HEK293 (cell line): ENCODE measurements around the gene GAPDHS.

Source experiments
- CTCF ChIA-PET: fragments of 350-600 bp; formaldehyde crosslinking; extraction: SDS; loops from one replicate; lab custom pipeline; 2021; ENCODE audit warnings: antibody characterized with exemption; lab: Yijun Ruan, JAX
- POLR2A ChIA-PET: fragments of 300-600 bp; formaldehyde crosslinking; extraction: SDS; loops from one replicate; lab custom pipeline; 2020; ENCODE audit warnings: antibody characterized with exemption, inconsistent platforms; lab: Yijun Ruan, JAX
- H3K27ac ChIP-seq: fragments of 200-500 bp; sonication (Bioruptor generic); 2 replicates; pipeline ENCODE4 v1.5.1; 2014; ENCODE audit warnings: low read depth, low read length, control low read depth, inconsistent platforms; ENCODE audit errors: extremely low read depth
- H3K36me3 ChIP-seq, 2 experiments: fragments of 200-500 bp in 1 of 2; sonication (Bioruptor generic) in 1 of 2; 1 replicate in 1 of 2; 2 replicates in 1 of 2; pipeline ENCODE4 v1.5.1; 2014 to 2017; ENCODE audit warnings: inconsistent platforms in 2 of 2, low read length in 2 of 2; ENCODE audit not compliant: control insufficient read depth in 2 of 2, insufficient read depth in 1 of 2
- H3K4me1 ChIP-seq: fragments of 200-500 bp; sonication (Bioruptor generic); 2 replicates; pipeline ENCODE4 v1.5.1; 2014; ENCODE audit warnings: mild to moderate bottlenecking, low read length, inconsistent platforms; ENCODE audit not compliant: control insufficient read depth, insufficient read depth
- H3K4me3 ChIP-seq: 2 replicates; pipeline ENCODE4 v1.5.1; 2011; ENCODE audit warnings: low read depth, mild to moderate bottlenecking, control low read depth, low read length, moderate library complexity
- H3K9me3 ChIP-seq: fragments of 200-500 bp; sonication (Bioruptor generic); 2 replicates; pipeline ENCODE4 v1.5.1; 2014; ENCODE audit warnings: low read depth, low read length, inconsistent platforms; ENCODE audit not compliant: control insufficient read depth, insufficient read depth
- HIC1 ChIP-seq: fragments of 450-650 bp; formaldehyde crosslinking; IDR thresholded peaks from 2 replicates; pipeline ENCODE4 v1.5.1; 2016; ENCODE audit warnings: missing biosample characterization, missing genetic modification characterization
- MZF1 ChIP-seq: fragments of 450-650 bp; formaldehyde crosslinking; IDR thresholded peaks from 2 replicates; pipeline ENCODE4 v1.5.1; 2017; ENCODE audit warnings: missing biosample characterization, missing genetic modification characterization, borderline replicate concordance
- PRDM1 ChIP-seq: fragments of 450-650 bp; formaldehyde crosslinking; IDR thresholded peaks from 2 replicates; pipeline ENCODE4; 2016; ENCODE audit warnings: missing biosample characterization, missing genetic modification characterization
- PRDM10 ChIP-seq: fragments of 450-650 bp; formaldehyde crosslinking; IDR thresholded peaks from 2 replicates; pipeline ENCODE4 v1.5.1; 2016; ENCODE audit warnings: missing biosample characterization, missing genetic modification characterization
- ZBTB17 ChIP-seq: fragments of 450-650 bp; formaldehyde crosslinking; IDR thresholded peaks from 2 replicates; pipeline ENCODE4 v1.5.1; 2016; ENCODE audit warnings: missing biosample characterization, missing genetic modification characterization
- ZNF302 ChIP-seq: fragments of 450-650 bp; formaldehyde crosslinking; IDR thresholded peaks from 2 replicates; pipeline ENCODE4 v1.5.1; 2016; ENCODE audit warnings: missing biosample characterization, missing genetic modification characterization, low read depth
- ZNF510 ChIP-seq: fragments of 450-650 bp; formaldehyde crosslinking; IDR thresholded peaks from 2 replicates; pipeline ENCODE4 v1.5.1; 2018; ENCODE audit warnings: mild to moderate bottlenecking, missing genetic modification characterization, missing biosample characterization; ENCODE audit not compliant: insufficient replicate concordance
- ZNF530 ChIP-seq: fragments of 450-650 bp; formaldehyde crosslinking; IDR thresholded peaks from 2 replicates; pipeline ENCODE4 v1.5.1; 2016; ENCODE audit warnings: low read depth, missing biosample characterization, missing genetic modification characterization
- ZNF555 ChIP-seq: fragments of 450-650 bp; formaldehyde crosslinking; conservative IDR thresholded peaks from 2 replicates; pipeline ENCODE4 v1.5.1; 2017; ENCODE audit warnings: missing biosample characterization, mild to moderate bottlenecking, missing genetic modification characterization, inconsistent platforms
- ZNF792 ChIP-seq: fragments of 450-650 bp; formaldehyde crosslinking; IDR thresholded peaks from 2 replicates; pipeline ENCODE4 v1.5.1; 2016; ENCODE audit warnings: missing biosample characterization, missing genetic modification characterization
- ZSCAN30 ChIP-seq: fragments of 450-650 bp; IDR thresholded peaks from 2 replicates; pipeline ENCODE4 v1.5.1; 2018; ENCODE audit warnings: missing biosample characterization, mild to moderate bottlenecking, missing genetic modification characterization, moderate library complexity
- TF ChIP-seq, protein P1 (sequence below): fragments of 450-650 bp; formaldehyde crosslinking; IDR thresholded peaks from 2 replicates; pipeline ENCODE4 v1.5.1; 2016; ENCODE audit warnings: missing biosample characterization, missing genetic modification characterization
- TF ChIP-seq, protein P2 (sequence below): fragments of 450-650 bp; formaldehyde crosslinking; IDR thresholded peaks from 2 replicates; pipeline ENCODE4 v1.5.1; 2016; ENCODE audit warnings: missing biosample characterization, missing genetic modification characterization

GAPDHS gene

DNA sequence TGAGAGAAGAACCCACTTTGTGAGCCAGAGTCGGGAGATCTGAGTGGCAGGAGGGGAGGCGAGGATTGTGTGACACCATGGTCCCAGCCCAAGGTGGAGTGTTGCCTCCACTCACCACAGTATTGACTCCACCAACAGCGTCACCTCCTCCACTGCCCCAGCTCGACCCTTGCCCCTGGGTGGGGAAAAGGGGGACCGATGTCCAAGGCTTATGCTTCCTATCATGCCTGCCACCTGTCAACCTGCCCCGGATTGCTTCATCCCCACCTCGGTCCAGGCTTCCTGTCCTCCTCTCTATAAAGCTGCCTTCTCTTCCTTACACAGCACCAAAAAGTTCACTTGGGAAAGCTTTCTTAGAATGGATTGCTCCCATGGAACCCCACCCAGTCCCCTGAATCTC, 27.2 kb upstream of the GAPDHS start (continued):
- TF ChIP-seq ZNF510 (tag by site-specific recombination) (no peak), ZNF530 (tag by site-specific recombination) (no peak), ZNF792 (tag by site-specific recombination) (no peak)
- TF ChIP-seq, protein P1, sequence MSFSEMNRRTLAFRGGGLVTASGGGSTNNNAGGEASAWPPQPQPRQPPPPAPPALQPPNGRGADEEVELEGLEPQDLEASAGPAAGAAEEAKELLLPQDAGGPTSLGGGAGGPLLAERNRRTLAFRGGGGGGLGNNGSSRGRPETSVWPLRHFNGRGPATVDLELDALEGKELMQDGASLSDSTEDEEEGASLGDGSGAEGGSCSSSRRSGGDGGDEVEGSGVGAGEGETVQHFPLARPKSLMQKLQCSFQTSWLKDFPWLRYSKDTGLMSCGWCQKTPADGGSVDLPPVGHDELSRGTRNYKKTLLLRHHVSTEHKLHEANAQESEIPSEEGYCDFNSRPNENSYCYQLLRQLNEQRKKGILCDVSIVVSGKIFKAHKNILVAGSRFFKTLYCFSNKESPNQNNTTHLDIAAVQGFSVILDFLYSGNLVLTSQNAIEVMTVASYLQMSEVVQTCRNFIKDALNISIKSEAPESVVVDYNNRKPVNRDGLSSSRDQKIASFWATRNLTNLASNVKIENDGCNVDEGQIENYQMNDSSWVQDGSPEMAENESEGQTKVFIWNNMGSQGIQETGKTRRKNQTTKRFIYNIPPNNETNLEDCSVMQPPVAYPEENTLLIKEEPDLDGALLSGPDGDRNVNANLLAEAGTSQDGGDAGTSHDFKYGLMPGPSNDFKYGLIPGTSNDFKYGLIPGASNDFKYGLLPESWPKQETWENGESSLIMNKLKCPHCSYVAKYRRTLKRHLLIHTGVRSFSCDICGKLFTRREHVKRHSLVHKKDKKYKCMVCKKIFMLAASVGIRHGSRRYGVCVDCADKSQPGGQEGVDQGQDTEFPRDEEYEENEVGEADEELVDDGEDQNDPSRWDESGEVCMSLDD (tag by site-specific recombination) = no peak

DNA sequence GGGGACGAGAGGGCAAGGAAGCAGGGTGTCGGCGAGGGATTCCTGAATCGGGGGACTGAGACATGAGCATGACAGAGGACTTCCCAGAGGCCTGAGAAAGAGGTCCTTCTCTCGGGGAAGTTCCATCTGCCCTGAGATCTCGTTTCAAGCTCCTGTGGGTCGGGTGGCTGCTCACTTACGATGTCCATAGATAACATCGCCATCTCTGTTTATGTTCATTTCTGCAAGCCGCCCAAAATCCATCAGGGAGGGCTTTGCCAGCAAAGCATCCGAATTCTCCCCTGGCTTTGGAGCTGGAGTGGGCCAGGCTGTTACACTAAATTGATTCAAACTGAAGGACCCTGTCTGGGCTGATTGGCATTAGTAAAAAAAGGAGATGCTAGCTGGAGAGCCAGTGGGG, 25.7 kb upstream of the GAPDHS start:
- Histone ChIP-seq H3K9me3 (no peaks in the 10 kb centered on the region; the same call in 1 of the 2 replicates), H3K4me3 (no peak overlapping the region), H3K27ac (no peak overlapping the region), H3K4me1 (peaks cover 15% of the 10 kb centered on the region), H3K36me3 (peaks cover 7 to 41% of the 10 kb centered on the region in 2 experiments)
- CTCF ChIA-PET = interaction anchor here (0.7 to 9.8 kb wide), 7 partner anchors 10 to 155 kb away, joined by 3 to 176 read pairs (median 10); partner anchors contain the start of gene KRTDAP
- TF ChIP-seq PRDM10 (tag by site-specific recombination) (peak; percentile 61), HIC1 (tag by site-specific recombination) (no peak)
- POLR2A ChIA-PET = interaction anchor here (2.1 kb wide), 1 partner anchor 12 kb away, joined by 7 read pairs; no protein-coding TSS in a partner anchor

GRCh38 chr19:35508129-35508528, 25.1 kb upstream of the GAPDHS start:
- no peaks in the 10 kb centered on the region; the same call in 1 of the 2 replicates for H3K9me3 ChIP-seq
- ChIA-PET POLR2A (interaction anchor here (0.8 to 2.1 kb wide), 2 partner anchors 13 to 154 kb away, joined by 3 to 7 read pairs; no protein-coding TSS in a partner anchor), CTCF (interaction anchor here (0.5 to 9.8 kb wide), 12 partner anchors 14 to 394 kb away, joined by 3 to 176 read pairs (median 8); partner anchors contain the start of gene KRTDAP)
- H3K4me3 ChIP-seq = no peak overlapping the region
- H3K27ac ChIP-seq = no peak overlapping the region
- TF ChIP-seq ZNF302 (no peak), PRDM1 (0 out of 2 replicates have a peak, but pooled peaks have one; percentile 31), ZBTB17 (tag by site-specific recombination) (no peak), ZNF555 (tag by site-specific recombination) (no peak), ZSCAN30 (tag by site-specific recombination) (no peak), MZF1 (tag by site-specific recombination) (no peak)
- TF ChIP-seq, protein P2, sequence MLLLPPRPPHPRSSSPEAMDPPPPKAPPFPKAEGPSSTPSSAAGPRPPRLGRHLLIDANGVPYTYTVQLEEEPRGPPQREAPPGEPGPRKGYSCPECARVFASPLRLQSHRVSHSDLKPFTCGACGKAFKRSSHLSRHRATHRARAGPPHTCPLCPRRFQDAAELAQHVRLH (tag by site-specific recombination) = no peak
- H3K36me3 ChIP-seq = peaks cover 7 to 39% of the 10 kb centered on the region in 2 experiments
- H3K4me1 ChIP-seq = peaks cover 15% of the 10 kb centered on the region
